CD4-positive, CD25-positive, alpha-beta regulatory T cell (primary cell): ENCODE results near the gene INSIG1. TPM values are rescaled to one million over a fixed set of nuclear protein-coding genes. Genes with fewer than 3 reads are reported as not detected.
A peak's percentile ranks its signal among the peaks of the same experiment; 100 is the strongest.

Experiments
- ATAC-seq, 2 donors: fragments of 150-1000 bp; cut with Tn5 transposase; one replicate each; pipeline ENCODE4 v1.10.0; 2021; ENCODE audit warnings: low read depth in 2 of 2, moderate number of reproducible peaks in 2 of 2, moderate library complexity in 1 of 2
- DNase-seq, 3 donors: peaks; one replicate each; pipeline versions ENCODE4 v3.0.0 to v3.0.0-alpha.2; 2012 to 2022; ENCODE audit warnings: mixed read lengths in 1 of 3
- H3K27ac ChIP-seq: one replicate; pipeline ENCODE4 v1.7.0; 2013; ENCODE audit warnings: mild to moderate bottlenecking, low read length; ENCODE audit not compliant: insufficient read depth, poor library complexity, severe bottlenecking
- H3K27me3 ChIP-seq: one replicate; pipeline ENCODE4 v1.7.0; 2013; ENCODE audit warnings: low read length; ENCODE audit not compliant: control insufficient read depth, insufficient read depth
- H3K36me3 ChIP-seq: one replicate; pipeline ENCODE4 v1.7.0; 2013; ENCODE audit warnings: mild to moderate bottlenecking, low read length, moderate library complexity; ENCODE audit not compliant: control insufficient read depth, insufficient read depth
- H3K4me1 ChIP-seq: 2 replicates; pipeline ENCODE4 v1.7.0; 2013; ENCODE audit warnings: mild to moderate bottlenecking, low read length; ENCODE audit not compliant: insufficient read depth, control insufficient read depth, poor library complexity, severe bottlenecking
- H3K4me3 ChIP-seq: one replicate; pipeline ENCODE4 v1.7.0; 2013; ENCODE audit warnings: low read depth, mild to moderate bottlenecking, low read length, moderate library complexity
- H3K9me3 ChIP-seq, 2 experiments: 1 replicate in 1 of 2; 2 replicates in 1 of 2; pipeline ENCODE4 v1.7.0; 2013; ENCODE audit warnings: low read length in 2 of 2, mild to moderate bottlenecking in 1 of 2, moderate library complexity in 1 of 2; ENCODE audit not compliant: control insufficient read depth in 2 of 2
- H3K27ac Mint-ChIP-seq, 3 donors: one replicate each; pipeline ENCODE4 v1.8.0; 2020 to 2022; ENCODE audit warnings: mild to moderate bottlenecking in 3 of 3, mixed read lengths in 3 of 3, moderate library complexity in 2 of 3
- H3K27me3 Mint-ChIP-seq: one replicate; pipeline ENCODE4 v1.8.0; 2022; ENCODE audit warnings: mild to moderate bottlenecking, mixed read lengths
- H3K36me3 Mint-ChIP-seq: one replicate; pipeline ENCODE4 v1.8.0; 2020; ENCODE audit warnings: mixed read lengths
- H3K4me1 Mint-ChIP-seq, 4 donors: one replicate each; pipeline ENCODE4 v1.8.0; 2020 to 2022; ENCODE audit warnings: mixed read lengths in 4 of 4, mild to moderate bottlenecking in 1 of 4
- H3K4me3 Mint-ChIP-seq, 4 donors: one replicate each; pipeline ENCODE4 v1.8.0; 2020 to 2022; ENCODE audit warnings: mild to moderate bottlenecking in 4 of 4, mixed read lengths in 4 of 4, moderate library complexity in 3 of 4
- H3K9me3 Mint-ChIP-seq, 7 donors: one replicate each; pipeline ENCODE4 v1.8.0; 2020 to 2022; ENCODE audit warnings: mixed read lengths in 7 of 7, mild to moderate bottlenecking in 3 of 7, moderate library complexity in 2 of 7
- polyA plus RNA-seq, 4 donors: library from polyadenylated mRNA; unstranded; fragments of 300-500 nt; fragmentation: Illumina TruSeq; gene quantifications; one replicate each; pipeline ENCODE4 v1.2.3, GENCODE V29; 2021
- total RNA-seq: library from RNA; stranded (reverse); gene quantifications from one replicate; pipeline ENCODE4 v1.2.3, GENCODE V29; 2022

The INSIG1 gene
- total and polyA plus RNA-seq, 5 donors from 2014 or later: 38.4 to 66.5 (median 58.8) TPM

DNA sequence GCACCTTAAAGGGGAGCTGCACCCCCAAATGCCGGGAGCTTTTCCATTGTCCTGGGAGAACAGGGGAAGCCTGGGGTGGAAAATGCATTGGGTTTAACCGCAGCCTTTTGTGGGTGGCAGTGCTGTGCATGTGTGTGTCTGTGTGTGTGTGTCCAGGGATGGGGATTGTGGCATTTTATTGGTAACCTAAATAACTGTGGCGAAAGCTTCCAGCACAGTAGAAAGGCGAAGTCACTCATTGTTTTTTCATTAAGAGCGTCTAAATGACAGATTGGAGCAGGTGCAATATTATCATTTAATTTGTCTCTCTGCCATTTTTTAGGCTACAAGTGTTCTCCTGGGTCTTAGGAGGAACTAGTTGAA, 55.1 kb downstream of the INSIG1 start:
- no peak for ATAC-seq
- H3K27ac Mint-ChIP-seq: no peak overlapping the region
- H3K36me3 Mint-ChIP-seq: no peaks in the 10 kb centered on the region
- peaks cover 0 to 2% (median 0%) of the 10 kb centered on the region in 7 donors for H3K9me3 Mint-ChIP-seq
- Histone ChIP-seq H3K27ac (no peak overlapping the region), H3K9me3 (no peaks in the 10 kb centered on the region), H3K4me3 (no peak overlapping the region), H3K4me1 (no peaks in the 10 kb centered on the region), H3K36me3 (no peaks in the 10 kb centered on the region), H3K27me3 (no peaks in the 10 kb centered on the region)
- no peak for DNase-seq
- no peak overlapping the region for H3K4me3 Mint-ChIP-seq
- H3K4me1 Mint-ChIP-seq: no peaks in the 10 kb centered on the region
- no peaks in the 10 kb centered on the region for H3K27me3 Mint-ChIP-seq

DNA sequence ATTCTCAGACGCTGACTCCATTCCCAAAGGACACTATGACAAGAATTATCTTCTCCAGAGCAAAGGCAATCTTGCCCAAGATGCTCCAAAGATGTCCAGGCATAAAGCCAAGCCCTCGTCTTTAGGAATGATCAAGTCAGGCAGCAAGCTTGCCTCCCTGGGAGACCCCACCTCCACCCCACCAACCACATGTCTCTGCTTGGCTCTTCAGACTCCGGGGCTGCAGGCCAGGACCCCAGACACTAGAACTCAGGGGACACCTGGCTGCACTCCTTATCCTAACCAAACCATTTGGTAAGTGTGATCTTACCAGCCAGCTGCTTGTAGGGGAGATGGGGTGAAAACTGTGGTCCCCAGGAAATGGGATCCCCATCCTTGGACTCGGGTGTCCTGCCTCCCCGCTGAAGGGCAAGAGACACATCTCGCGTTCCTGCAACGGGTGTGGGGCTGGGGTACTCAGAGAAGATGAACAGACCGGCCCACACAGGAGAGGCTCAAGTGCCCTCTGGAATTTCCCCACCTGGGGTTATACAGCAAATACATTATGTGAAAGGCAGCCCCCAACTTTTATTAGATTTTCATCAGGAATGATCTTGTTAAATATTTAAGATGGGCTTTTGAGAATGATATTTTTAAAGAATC, 55.7 kb downstream of the INSIG1 start:
- Mint-ChIP-seq H3K36me3 (no peaks in the 10 kb centered on the region), H3K9me3 (peaks cover 0 to 2% (median 0%) of the 10 kb centered on the region in 7 donors), H3K4me1 (no peaks in the 10 kb centered on the region), H3K4me3 (no peak overlapping the region), H3K27me3 (peaks cover 4% of the 10 kb centered on the region), H3K27ac (no peak overlapping the region)
- H3K27ac ChIP-seq: no peak overlapping the region
- ATAC-seq (no peak), DNase-seq (no peak)
- no peaks in the 10 kb centered on the region for H3K4me1 ChIP-seq
- no peaks in the 10 kb centered on the region for H3K9me3 ChIP-seq
- no peaks in the 10 kb centered on the region for H3K36me3 ChIP-seq
- H3K4me3 ChIP-seq: no peak overlapping the region
- H3K27me3 ChIP-seq: no peaks in the 10 kb centered on the region

DNA sequence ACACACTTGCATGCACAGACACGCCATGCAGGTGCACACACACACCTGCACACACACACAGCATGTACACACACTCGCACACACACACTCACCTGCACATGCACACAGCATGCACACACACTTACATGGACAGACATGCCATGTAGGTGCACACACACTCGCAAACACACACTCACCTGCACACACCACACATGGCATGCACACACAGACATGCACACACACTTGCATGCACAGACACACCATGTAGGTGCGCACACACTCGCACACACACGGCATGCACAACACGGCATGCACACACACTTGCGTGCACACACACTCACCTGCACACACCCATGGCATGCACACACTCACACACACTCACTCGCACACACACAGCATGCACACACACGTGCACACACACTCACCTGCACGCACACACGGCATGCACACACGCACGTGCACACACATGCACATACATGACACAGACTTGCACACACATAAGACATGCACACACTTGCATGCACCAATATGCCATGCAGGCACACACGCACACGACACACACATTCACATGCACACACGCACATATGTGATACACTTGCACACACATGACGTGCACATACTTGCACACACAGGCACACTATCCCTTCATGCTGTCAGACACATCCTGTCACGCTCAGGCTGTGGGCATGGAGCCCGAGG, 56.8 kb downstream of the INSIG1 start:
- H3K9me3 Mint-ChIP-seq: peaks cover 0 to 2% (median 0%) of the 10 kb centered on the region in 7 donors
- H3K27ac Mint-ChIP-seq: peak overlapping the region in 1 of 3 donors; percentile 60
- peaks cover 4% of the 10 kb centered on the region for H3K27me3 Mint-ChIP-seq
- no peaks in the 10 kb centered on the region for H3K36me3 ChIP-seq
- no peaks in the 10 kb centered on the region for H3K4me1 Mint-ChIP-seq
- ATAC-seq: no peak
- no peak for DNase-seq
- no peak overlapping the region for H3K4me3 ChIP-seq
- no peaks in the 10 kb centered on the region for H3K9me3 ChIP-seq
- H3K4me1 ChIP-seq: no peaks in the 10 kb centered on the region
- H3K4me3 Mint-ChIP-seq: no peak overlapping the region
- no peak overlapping the region for H3K27ac ChIP-seq
- no peaks in the 10 kb centered on the region for H3K27me3 ChIP-seq
- H3K36me3 Mint-ChIP-seq: no peaks in the 10 kb centered on the region

DNA sequence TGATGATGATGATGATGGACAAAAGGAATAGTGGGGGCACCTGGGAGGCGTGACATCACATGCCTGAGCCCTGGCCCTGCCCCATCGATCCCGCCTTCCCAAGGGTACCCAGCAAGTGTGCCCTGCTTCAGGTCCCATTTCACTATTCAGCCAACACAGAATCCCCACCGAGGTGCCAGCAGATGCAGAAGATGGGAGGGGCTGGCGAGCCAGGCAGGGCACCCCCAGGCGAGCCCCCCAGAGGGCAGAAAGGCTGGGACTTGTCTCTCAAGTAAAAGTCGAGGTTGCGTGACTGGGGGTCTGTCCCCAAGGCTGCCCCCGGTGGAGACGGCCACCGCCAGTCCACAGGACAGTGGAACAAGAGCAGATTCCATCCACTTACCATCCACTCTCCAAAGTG, 57.5 kb downstream of the INSIG1 start:
- Histone ChIP-seq H3K27me3 (no peaks in the 10 kb centered on the region), H3K27ac (no peak overlapping the region), H3K4me1 (no peaks in the 10 kb centered on the region), H3K9me3 (no peaks in the 10 kb centered on the region), H3K36me3 (no peaks in the 10 kb centered on the region), H3K4me3 (no peak overlapping the region)
- no peaks in the 10 kb centered on the region for H3K4me1 Mint-ChIP-seq
- DNase-seq (no peak), ATAC-seq (no peak)
- H3K9me3 Mint-ChIP-seq: peaks cover 0 to 3% (median 0%) of the 10 kb centered on the region in 7 donors
- H3K27me3 Mint-ChIP-seq: peaks cover 10% of the 10 kb centered on the region
- no peak overlapping the region for H3K27ac Mint-ChIP-seq
- no peaks in the 10 kb centered on the region for H3K36me3 Mint-ChIP-seq
- H3K4me3 Mint-ChIP-seq: no peak overlapping the region

DNA sequence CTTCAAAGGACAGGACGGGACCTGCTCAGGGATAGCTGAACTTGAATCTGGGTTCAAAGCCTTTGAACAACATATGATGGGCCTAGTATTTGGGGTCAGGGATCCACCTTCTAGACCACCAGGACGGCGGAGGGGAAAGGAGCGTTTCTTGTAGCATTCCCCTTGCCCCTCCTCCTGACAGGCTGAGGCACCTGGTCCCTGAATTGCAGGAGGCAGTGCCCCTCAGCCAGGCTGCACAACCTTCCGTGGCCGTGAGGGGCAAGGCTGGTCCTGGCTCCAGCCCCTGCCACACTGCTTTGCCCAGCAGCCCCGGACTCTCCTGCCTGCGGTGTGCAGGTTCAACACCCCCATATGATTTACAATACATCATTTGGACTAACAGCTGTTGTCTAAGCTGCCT, 58.1 kb downstream of the INSIG1 start:
- Histone ChIP-seq H3K4me1 (no peaks in the 10 kb centered on the region), H3K4me3 (no peak overlapping the region), H3K9me3 (no peaks in the 10 kb centered on the region), H3K36me3 (no peaks in the 10 kb centered on the region), H3K27me3 (no peaks in the 10 kb centered on the region), H3K27ac (no peak overlapping the region)
- Mint-ChIP-seq H3K4me1 (no peaks in the 10 kb centered on the region), H3K9me3 (peaks cover 0 to 3% (median 0%) of the 10 kb centered on the region in 7 donors), H3K27ac (no peak overlapping the region), H3K36me3 (no peaks in the 10 kb centered on the region), H3K27me3 (peaks cover 15% of the 10 kb centered on the region), H3K4me3 (no peak overlapping the region)
- DNase-seq (no peak), ATAC-seq (no peak)

DNA sequence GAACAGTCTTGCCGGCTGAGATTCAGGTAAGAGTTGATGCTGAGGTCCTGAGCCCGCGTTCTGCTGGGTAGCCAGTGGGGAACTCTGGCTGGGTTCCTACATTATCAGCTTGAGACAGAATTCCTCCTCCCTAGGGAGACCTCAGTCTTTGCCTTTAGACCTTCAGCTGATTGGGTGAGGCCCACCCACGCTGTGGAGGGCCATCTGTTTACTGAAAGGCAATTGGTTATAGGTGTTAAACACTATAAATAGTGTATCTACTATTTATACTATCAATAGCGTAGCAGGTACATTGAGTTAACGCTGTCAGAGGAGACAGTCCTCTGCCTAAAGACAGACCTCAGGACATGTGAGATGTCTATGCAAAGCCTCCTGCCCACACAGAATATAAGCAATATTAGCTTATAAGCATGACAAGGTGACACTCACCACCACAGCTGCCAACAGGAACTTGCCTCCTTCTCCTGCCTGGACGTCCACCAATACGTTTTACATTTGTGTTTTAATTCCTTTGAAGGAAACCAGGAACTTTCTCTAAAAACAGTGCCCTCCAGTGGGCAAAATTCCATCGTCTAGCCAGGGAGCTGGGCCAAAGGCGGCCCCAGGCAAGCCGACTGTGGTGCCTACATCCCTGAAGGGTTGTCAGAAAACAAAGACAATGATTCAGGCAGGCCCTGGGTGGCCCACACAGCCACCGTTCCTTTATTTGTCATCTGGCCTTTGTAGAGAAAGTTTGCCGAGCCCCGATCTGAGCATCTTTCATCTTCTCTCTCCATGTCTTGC, 58.8 kb downstream of the INSIG1 start:
- no peak overlapping the region for H3K4me3 ChIP-seq
- Mint-ChIP-seq H3K27ac (no peak overlapping the region), H3K27me3 (peaks cover 23% of the 10 kb centered on the region), H3K4me1 (no peaks in the 10 kb centered on the region), H3K36me3 (no peaks in the 10 kb centered on the region), H3K4me3 (no peak overlapping the region), H3K9me3 (peaks cover 0 to 3% (median 0%) of the 10 kb centered on the region in 7 donors)
- no peaks in the 10 kb centered on the region for H3K4me1 ChIP-seq
- H3K27ac ChIP-seq: no peak overlapping the region
- DNase-seq (no peak), ATAC-seq (no peak)
- H3K9me3 ChIP-seq: no peaks in the 10 kb centered on the region
- H3K36me3 ChIP-seq: no peaks in the 10 kb centered on the region
- no peaks in the 10 kb centered on the region for H3K27me3 ChIP-seq

DNA sequence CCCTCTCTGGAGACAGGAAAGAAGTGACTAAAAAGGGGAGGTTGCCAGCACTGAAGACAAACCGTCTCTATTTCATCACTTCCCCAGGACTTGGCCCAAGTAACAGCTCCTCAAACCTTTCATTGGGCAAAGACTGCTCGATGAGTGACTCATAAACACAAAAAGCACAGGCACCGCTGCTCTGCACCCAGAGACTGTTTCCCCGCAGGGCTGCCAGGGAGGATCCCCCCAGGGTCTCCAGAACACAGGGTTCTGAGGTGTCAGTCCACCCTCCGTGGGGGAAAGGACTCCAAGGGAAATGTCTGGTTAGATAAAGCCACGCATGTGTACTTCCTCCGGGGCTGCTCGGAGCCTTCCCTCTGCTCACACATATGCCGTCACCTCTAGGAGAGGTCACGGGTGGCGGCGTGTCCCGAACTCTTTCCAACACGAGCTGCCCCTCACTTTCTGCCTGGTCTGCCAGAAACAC, 59.9 kb downstream of the INSIG1 start:
- Histone ChIP-seq H3K27me3 (no peaks in the 10 kb centered on the region), H3K4me3 (no peak overlapping the region), H3K27ac (no peak overlapping the region), H3K36me3 (no peaks in the 10 kb centered on the region), H3K4me1 (no peaks in the 10 kb centered on the region), H3K9me3 (no peaks in the 10 kb centered on the region)
- no peaks in the 10 kb centered on the region for H3K36me3 Mint-ChIP-seq
- DNase-seq (no peak), ATAC-seq (no peak)
- no peak overlapping the region for H3K4me3 Mint-ChIP-seq
- H3K9me3 Mint-ChIP-seq: peaks cover 0 to 2% (median 0%) of the 10 kb centered on the region in 7 donors
- no peak overlapping the region for H3K27ac Mint-ChIP-seq
- peaks cover 24% of the 10 kb centered on the region for H3K27me3 Mint-ChIP-seq
- no peaks in the 10 kb centered on the region for H3K4me1 Mint-ChIP-seq
